HEK293 (cell line): ENCODE measurements around the gene PRMT1.

ENCODE experiments used
- CTCF ChIA-PET: fragments of 350-600 bp; formaldehyde crosslinking; extraction: SDS; loops from one replicate; lab custom pipeline; 2021; ENCODE audit warnings: antibody characterized with exemption; lab: Yijun Ruan, JAX
- POLR2A ChIA-PET: fragments of 300-600 bp; formaldehyde crosslinking; extraction: SDS; loops from one replicate; lab custom pipeline; 2020; ENCODE audit warnings: antibody characterized with exemption, inconsistent platforms; lab: Yijun Ruan, JAX
- H3K27ac ChIP-seq: fragments of 200-500 bp; sonication (Bioruptor generic); 2 replicates; pipeline ENCODE4 v1.5.1; 2014; ENCODE audit warnings: low read depth, low read length, control low read depth, inconsistent platforms; ENCODE audit errors: extremely low read depth
- H3K36me3 ChIP-seq, 2 experiments: fragments of 200-500 bp in 1 of 2; sonication (Bioruptor generic) in 1 of 2; 1 replicate in 1 of 2; 2 replicates in 1 of 2; pipeline ENCODE4 v1.5.1; 2014 to 2017; ENCODE audit warnings: inconsistent platforms in 2 of 2, low read length in 2 of 2; ENCODE audit not compliant: control insufficient read depth in 2 of 2, insufficient read depth in 1 of 2
- H3K4me1 ChIP-seq: fragments of 200-500 bp; sonication (Bioruptor generic); 2 replicates; pipeline ENCODE4 v1.5.1; 2014; ENCODE audit warnings: mild to moderate bottlenecking, low read length, inconsistent platforms; ENCODE audit not compliant: control insufficient read depth, insufficient read depth
- H3K4me3 ChIP-seq: 2 replicates; pipeline ENCODE4 v1.5.1; 2011; ENCODE audit warnings: low read depth, mild to moderate bottlenecking, control low read depth, low read length, moderate library complexity
- H3K9me3 ChIP-seq: fragments of 200-500 bp; sonication (Bioruptor generic); 2 replicates; pipeline ENCODE4 v1.5.1; 2014; ENCODE audit warnings: low read depth, low read length, inconsistent platforms; ENCODE audit not compliant: control insufficient read depth, insufficient read depth
- BCL6B ChIP-seq: fragments of 450-650 bp; formaldehyde crosslinking; IDR thresholded peaks from 2 replicates; pipeline ENCODE4 v1.5.1; 2017; ENCODE audit warnings: missing biosample characterization, missing genetic modification characterization
- CTCF ChIP-seq: fragments of 450-650 bp; formaldehyde crosslinking; IDR thresholded peaks from 2 replicates; pipeline ENCODE4 v1.5.1; 2016; ENCODE audit warnings: missing biosample characterization, missing genetic modification characterization
- GLIS2 ChIP-seq: fragments of 450-650 bp; formaldehyde crosslinking; IDR thresholded peaks from 2 replicates; pipeline ENCODE4 v1.5.1; 2016; ENCODE audit warnings: missing biosample characterization, missing genetic modification characterization
- HIC1 ChIP-seq: fragments of 450-650 bp; formaldehyde crosslinking; IDR thresholded peaks from 2 replicates; pipeline ENCODE4 v1.5.1; 2016; ENCODE audit warnings: missing biosample characterization, missing genetic modification characterization
- IKZF3 ChIP-seq: fragments of 450-650 bp; IDR thresholded peaks from 2 replicates; pipeline ENCODE4 v1.5.0; 2018; ENCODE audit warnings: missing biosample characterization, mild to moderate bottlenecking, missing genetic modification characterization, moderate library complexity
- REST ChIP-seq: fragments of 450-650 bp; formaldehyde crosslinking; IDR thresholded peaks from 2 replicates; pipeline ENCODE4 v1.5.1; 2016; ENCODE audit warnings: missing biosample characterization, missing genetic modification characterization
- TRIM28 ChIP-seq: IDR thresholded peaks from 2 replicates; pipeline ENCODE4 v1.6.1; 2011; ENCODE audit warnings: low read length, control low read depth, borderline replicate concordance
- ZBTB11 ChIP-seq: fragments of 450-650 bp; formaldehyde crosslinking; conservative IDR thresholded peaks from 2 replicates; pipeline ENCODE4 v1.5.1; 2016; ENCODE audit warnings: low read depth, missing biosample characterization, missing genetic modification characterization
- ZBTB48 ChIP-seq: fragments of 450-650 bp; formaldehyde crosslinking; IDR thresholded peaks from 2 replicates; pipeline ENCODE4 v1.5.1; 2016; ENCODE audit warnings: missing biosample characterization, missing genetic modification characterization
- ZNF214 ChIP-seq: fragments of 450-650 bp; formaldehyde crosslinking; IDR thresholded peaks from 2 replicates; pipeline ENCODE4 v1.5.1; 2017; ENCODE audit warnings: missing biosample characterization, mild to moderate bottlenecking, missing genetic modification characterization, borderline replicate concordance
- ZNF423 ChIP-seq: fragments of 450-650 bp; formaldehyde crosslinking; IDR thresholded peaks from 2 replicates; pipeline ENCODE4 v1.5.1; 2016; ENCODE audit warnings: missing biosample characterization, missing genetic modification characterization
- ZNF473 ChIP-seq: fragments of 450-650 bp; formaldehyde crosslinking; IDR thresholded peaks from 2 replicates; pipeline ENCODE4 v1.5.1; 2017; ENCODE audit warnings: missing biosample characterization, missing genetic modification characterization
- ZNF555 ChIP-seq: fragments of 450-650 bp; formaldehyde crosslinking; conservative IDR thresholded peaks from 2 replicates; pipeline ENCODE4 v1.5.1; 2017; ENCODE audit warnings: missing biosample characterization, mild to moderate bottlenecking, missing genetic modification characterization, inconsistent platforms
- ZNF707 ChIP-seq: fragments of 450-650 bp; formaldehyde crosslinking; IDR thresholded peaks from 2 replicates; pipeline ENCODE4 v1.5.1; 2016; ENCODE audit warnings: missing biosample characterization, missing genetic modification characterization
- ZSCAN5A ChIP-seq: fragments of 450-650 bp; formaldehyde crosslinking; IDR thresholded peaks from 2 replicates; pipeline ENCODE4 v1.5.1; 2016; ENCODE audit warnings: missing biosample characterization, missing genetic modification characterization

Gene PRMT1

GRCh38 chr19:49651820-49652550 lies 25.1 kb upstream of the PRMT1 start (continued):
- TF ChIP-seq ZSCAN5A (tag by site-specific recombination) = no peak
- TF ChIP-seq ZBTB48 (tag by site-specific recombination) = no peak
- no peak for TF ChIP-seq BCL6B (tag by site-specific recombination)

GRCh38 chr19:49652551-49653465 lies 24.3 kb upstream of the PRMT1 start:
- Histone ChIP-seq H3K27ac (no peak overlapping the region), H3K4me3 (no peak overlapping the region), H3K4me1 (no peaks in the 10 kb centered on the region), H3K36me3 (peaks cover 66 to 87% of the 10 kb centered on the region in 2 experiments), H3K9me3 (no peaks in the 10 kb centered on the region)
- TF ChIP-seq ZNF423 = no peak
- 0 out of 2 replicates have a peak, but pooled peaks have one; percentile 44 for TF ChIP-seq REST (tag by site-specific recombination)
- ChIA-PET POLR2A (interaction anchor here (0.6 to 3.7 kb wide), 3 partner anchors 12 to 146 kb away, joined by 3 to 17 read pairs (median 6); partner anchors contain the start of genes BCL2L12, IRF3 and RRAS), CTCF (interaction anchor here (0.7 kb wide), 1 partner anchor 32 kb away, joined by 3 read pairs; no protein-coding TSS in a partner anchor)

GRCh38 chr19:49653466-49653806 lies 23.6 kb upstream of the PRMT1 start:
- CTCF ChIA-PET = interaction anchor here (0.7 kb wide), 1 partner anchor 32 kb away, joined by 3 read pairs; no protein-coding TSS in a partner anchor
- H3K9me3 ChIP-seq = no peaks in the 10 kb centered on the region
- POLR2A ChIA-PET = interaction anchor here (0.6 to 3.7 kb wide), 4 partner anchors 11 to 147 kb away, joined by 3 to 17 read pairs (median 8); partner anchors contain the start of genes BCL2L12, IRF3, RRAS and SCAF1
- TF ChIP-seq ZNF555 (tag by site-specific recombination) (no peak), HIC1 (tag by site-specific recombination) (peak; percentile 34; the same call in 1 of the 2 replicates), ZBTB11 (tag by site-specific recombination) (no peak), ZNF473 (tag by site-specific recombination) (no peak), CTCF (no peak), ZNF707 (no peak), ZNF214 (tag by site-specific recombination) (no peak), TRIM28 (no peak), GLIS2 (tag by site-specific recombination) (peak; percentile 57; the same call in 1 of the 2 replicates), IKZF3 (tag by site-specific recombination) (no peak)

More at GRCh38 chr19:49653466-49653806, 23.6 kb upstream of the PRMT1 start:
- no peak overlapping the region for H3K27ac ChIP-seq
- H3K4me3 ChIP-seq = no peak overlapping the region
- H3K36me3 ChIP-seq = peaks cover 61 to 90% of the 10 kb centered on the region in 2 experiments
- no peaks in the 10 kb centered on the region for H3K4me1 ChIP-seq
